Ascending aorta (tissue), 2 donors: ENCODE results near the gene USP49. TPM values are rescaled to one million over a fixed set of nuclear protein-coding genes. Genes with fewer than 3 reads are reported as not detected.
"Not testable (repeated sequence)": the region's sequence is repeated elsewhere in the genome, so short reads cannot be mapped to it uniquely, and the experiment has no call there.

Experiments used
- DNase-seq, 2 donors: peaks; one replicate each; pipeline ENCODE4 v3.0.0-alpha.2; 2019; ENCODE audit warnings: low spot score in 2 of 2
- H3K27ac ChIP-seq, 2 donors: fragments of 200-600 bp; sonication (generic); one replicate each; pipeline ENCODE4 v1.5.1; 2016 to 2017; ENCODE audit warnings: mild to moderate bottlenecking in 1 of 2
- H3K27me3 ChIP-seq: fragments of 200-600 bp; sonication (generic); one replicate; pipeline ENCODE4 v1.5.1; 2017
- H3K36me3 ChIP-seq, 2 donors: fragments of 200-600 bp; sonication (generic); one replicate each; pipeline ENCODE4 v1.5.1; 2016
- H3K4me1 ChIP-seq, 2 donors: fragments of 200-600 bp; sonication (generic); one replicate each; pipeline ENCODE4 v1.5.1; 2016 to 2017; ENCODE audit warnings: mild to moderate bottlenecking in 1 of 2
- H3K4me3 ChIP-seq, 2 donors: fragments of 200-600 bp; sonication (generic); one replicate each; pipeline ENCODE4 v1.5.1; 2016 to 2017; ENCODE audit warnings: mild to moderate bottlenecking in 1 of 2
- H3K9me3 ChIP-seq, 2 donors: fragments of 200-600 bp; sonication (generic); one replicate each; pipeline ENCODE4 v1.5.1; 2016
- intact Hi-C: fragments of 100-400 bp; cut with DNase I; formaldehyde crosslinking; loops from one replicate; pipeline ENCODE4 v1.15.1; 2023
- total RNA-seq: library from RNA; depleted of rRNA; stranded (reverse); fragments of >200 nt; gene quantifications from one replicate; pipeline ENCODE4 v1.1.0, GENCODE V29; 2016
- TF ChIP-seq, protein P1 (sequence below), 3 experiments: fragments of 200-600 bp in 2 of 3; fragments of 450-650 bp in 1 of 3; sonication (generic) in 2 of 3; IDR thresholded peaks; one replicate each; pipeline ENCODE4 v1.5.1; 2016 to 2019; ENCODE audit warnings: antibody characterized with exemption in 3 of 3, mild to moderate bottlenecking in 1 of 3, moderate library complexity in 1 of 3

The USP49 gene
- total RNA-seq, 1 donor from 2014 or later = 8.7 TPM

GRCh38 chr6:41769376-41769775, 125.8 kb downstream of the USP49 start:
- H3K9me3 ChIP-seq = no peaks in the 10 kb centered on the region
- H3K27ac ChIP-seq = no peak overlapping the region
- TF ChIP-seq, protein P1, sequence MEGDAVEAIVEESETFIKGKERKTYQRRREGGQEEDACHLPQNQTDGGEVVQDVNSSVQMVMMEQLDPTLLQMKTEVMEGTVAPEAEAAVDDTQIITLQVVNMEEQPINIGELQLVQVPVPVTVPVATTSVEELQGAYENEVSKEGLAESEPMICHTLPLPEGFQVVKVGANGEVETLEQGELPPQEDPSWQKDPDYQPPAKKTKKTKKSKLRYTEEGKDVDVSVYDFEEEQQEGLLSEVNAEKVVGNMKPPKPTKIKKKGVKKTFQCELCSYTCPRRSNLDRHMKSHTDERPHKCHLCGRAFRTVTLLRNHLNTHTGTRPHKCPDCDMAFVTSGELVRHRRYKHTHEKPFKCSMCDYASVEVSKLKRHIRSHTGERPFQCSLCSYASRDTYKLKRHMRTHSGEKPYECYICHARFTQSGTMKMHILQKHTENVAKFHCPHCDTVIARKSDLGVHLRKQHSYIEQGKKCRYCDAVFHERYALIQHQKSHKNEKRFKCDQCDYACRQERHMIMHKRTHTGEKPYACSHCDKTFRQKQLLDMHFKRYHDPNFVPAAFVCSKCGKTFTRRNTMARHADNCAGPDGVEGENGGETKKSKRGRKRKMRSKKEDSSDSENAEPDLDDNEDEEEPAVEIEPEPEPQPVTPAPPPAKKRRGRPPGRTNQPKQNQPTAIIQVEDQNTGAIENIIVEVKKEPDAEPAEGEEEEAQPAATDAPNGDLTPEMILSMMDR (IDR thresholded peaks at IDR 0.05) = no peak
- no peak for DNase-seq
- intact Hi-C loops = no loop called here
- H3K36me3 ChIP-seq = peaks cover 38 to 42% of the 10 kb centered on the region in 2 donors
- no peaks in the 10 kb centered on the region for H3K27me3 ChIP-seq
- no peaks in the 10 kb centered on the region for H3K4me1 ChIP-seq
- no peak overlapping the region for H3K4me3 ChIP-seq

- intact Hi-C loops = no loop called here
- no peak overlapping the region for H3K27ac ChIP-seq
- DNase-seq = no peak
- no peak overlapping the region for H3K4me3 ChIP-seq
- H3K36me3 ChIP-seq = peaks cover 31 to 36% of the 10 kb centered on the region in 2 donors
- no peaks in the 10 kb centered on the region for H3K27me3 ChIP-seq
- TF ChIP-seq, protein P1 (IDR thresholded peaks at IDR 0.05) = no peak
- no peaks in the 10 kb centered on the region for H3K4me1 ChIP-seq
- no peaks in the 10 kb centered on the region for H3K9me3 ChIP-seq
Measured at GRCh38 chr6:41768545-41769308, 126.4 kb downstream of the USP49 start.

DNA sequence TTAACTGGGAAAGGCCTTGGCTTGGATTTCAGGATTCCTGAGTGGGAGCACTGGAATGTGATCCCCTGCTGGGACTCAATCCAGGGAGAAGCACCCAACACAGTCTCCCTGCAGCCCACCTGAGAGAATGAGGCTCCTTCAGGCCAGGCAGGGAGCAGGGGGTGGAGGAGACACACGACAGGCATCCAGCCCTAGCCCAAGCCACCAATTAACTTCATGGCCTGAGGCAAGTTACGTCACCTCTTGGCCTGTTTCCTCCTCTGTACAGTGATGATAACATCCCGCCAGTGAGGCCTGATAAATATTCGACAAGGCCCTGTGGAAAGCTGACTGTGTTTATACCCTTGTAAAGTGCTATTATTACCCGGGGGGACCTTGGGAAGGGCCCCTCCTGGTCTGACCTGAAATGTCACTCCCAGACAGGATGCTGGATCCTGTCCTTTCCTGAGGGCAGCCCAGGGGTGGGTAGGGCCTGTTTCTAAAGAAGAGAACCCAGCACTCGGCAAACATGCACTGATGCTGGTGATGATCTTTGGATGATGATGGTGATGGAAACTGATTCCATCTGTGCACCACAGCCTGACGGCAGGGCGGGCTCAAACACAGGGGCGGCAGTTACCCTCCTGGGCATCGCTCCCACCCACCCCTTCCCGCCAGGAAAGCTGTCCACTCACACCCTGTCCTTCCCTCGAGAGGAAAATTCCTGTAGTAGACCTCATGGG, 127.9 kb downstream of the USP49 start:
- Histone ChIP-seq H3K9me3 (no peaks in the 10 kb centered on the region), H3K27me3 (no peaks in the 10 kb centered on the region), H3K27ac (no peak overlapping the region), H3K4me1 (no peaks in the 10 kb centered on the region), H3K4me3 (no peak overlapping the region), H3K36me3 (peaks cover 18 to 23% of the 10 kb centered on the region in 2 donors)
- DNase-seq = no peak
- intact Hi-C loops = no loop called here
- TF ChIP-seq, protein P1 (IDR thresholded peaks at IDR 0.05) = no peak

DNA sequence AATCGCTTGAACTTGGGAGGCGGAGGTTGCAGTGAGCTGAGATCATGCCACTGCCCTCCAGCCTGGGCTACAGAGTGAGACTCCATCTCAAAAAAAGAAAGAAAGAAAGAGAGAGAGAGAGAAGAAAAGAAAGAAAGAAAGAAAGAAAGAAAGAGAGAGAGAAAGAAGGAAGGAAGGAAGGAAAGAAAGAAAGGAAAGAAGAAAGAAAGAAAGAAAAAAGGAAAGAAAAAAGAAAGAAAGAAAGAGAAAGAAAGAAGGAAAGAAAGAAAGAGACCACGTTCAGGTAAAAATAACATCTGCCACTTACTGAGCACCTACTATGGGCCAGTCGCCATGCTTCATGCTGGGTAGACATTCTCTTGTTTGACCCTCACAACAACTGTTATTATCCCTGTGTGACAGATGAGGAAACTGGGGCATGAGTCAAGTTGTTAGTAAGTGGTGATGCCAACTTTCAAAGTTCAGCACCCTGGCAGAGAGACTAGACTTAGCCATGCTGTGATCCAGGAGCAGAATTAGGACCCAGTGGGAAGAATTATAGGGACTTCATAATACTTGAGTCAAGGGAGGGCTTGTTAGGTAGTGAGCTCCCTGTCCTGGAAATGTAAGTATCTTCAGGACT, 129.0 kb downstream of the USP49 start:
- H3K36me3 ChIP-seq = peaks cover 9 to 11% of the 10 kb centered on the region in 2 donors
- H3K27ac ChIP-seq, intact Hi-C loops, H3K4me1 ChIP-seq, H3K9me3 ChIP-seq, H3K27me3 ChIP-seq, H3K4me3 ChIP-seq, DNase-seq: not testable (repeated sequence)

- no peaks in the 10 kb centered on the region for H3K36me3 ChIP-seq
- H3K4me3 ChIP-seq = no peak overlapping the region
- intact Hi-C loops = no loop called here
- H3K27ac ChIP-seq = no peak overlapping the region
- H3K4me1 ChIP-seq = no peaks in the 10 kb centered on the region
- no peaks in the 10 kb centered on the region for H3K9me3 ChIP-seq
- no peak for DNase-seq
- TF ChIP-seq, protein P1 (IDR thresholded peaks at IDR 0.05) = no peak
- H3K27me3 ChIP-seq = no peaks in the 10 kb centered on the region
Measured at GRCh38 chr6:41763470-41763869, 131.7 kb downstream of the USP49 start.
